ENCODE measurements around the gene HIVEP3. TPM values are rescaled to one million over a fixed set of nuclear protein-coding genes. Genes with fewer than 3 reads are reported as not detected.

The HIVEP3 gene
- total RNA-seq, 1 experiment from 2014 or later: 1.4 TPM

- Histone ChIP-seq H4K5ac (ENCODE audit: insufficient read length, low read depth, low read length) (no peak overlapping the region), H3K56ac (ENCODE audit: insufficient read length, low read depth, low read length) (no peak overlapping the region), H2AFZ (ENCODE audit: low read length) (no peak overlapping the region), H2BK12ac (ENCODE audit: insufficient read length, low read depth, low read length) (no peak overlapping the region), H2BK5ac (ENCODE audit: insufficient read length, low read length) (no peak overlapping the region), H3K27me3 (ENCODE audit: insufficient read depth, low read length) (no peaks in the 10 kb centered on the region), H3K9me3 (ENCODE audit: control insufficient read depth, low read depth, low read length) (no peaks in the 10 kb centered on the region), H3K4me2 (ENCODE audit: insufficient read depth, insufficient read length, low read length) (no peak overlapping the region), H3K18ac (ENCODE audit: insufficient read length, low read depth, low read length) (no peak overlapping the region), H3K79me1 (ENCODE audit: insufficient read depth, low read depth, low read length, poor library complexity, severe bottlenecking) (no peaks in the 10 kb centered on the region), H3K79me2 (ENCODE audit: insufficient read depth, low read length) (no peaks in the 10 kb centered on the region), H4K91ac (ENCODE audit: insufficient read length, low read depth, low read length) (no peak overlapping the region), H3K4ac (ENCODE audit: low read depth, low read length) (no peak overlapping the region), H4K8ac (replicated peaks; ENCODE audit: insufficient read length, low read depth, low read length) (no peak overlapping the region), H2BK15ac (ENCODE audit: low read depth, low read length) (no peak overlapping the region), H3T11ph (ENCODE audit: low read length) (no peak overlapping the region), H2BK120ac (ENCODE audit: low read depth, low read length, poor library complexity, severe bottlenecking) (no peak overlapping the region), H2BK20ac (ENCODE audit: low read depth, low read length, poor library complexity, severe bottlenecking) (no peak overlapping the region), H3K23me2 (ENCODE audit: insufficient read length, low read depth, low read length, poor library complexity, severe bottlenecking) (no peaks in the 10 kb centered on the region), H3K4me1 (ENCODE audit: insufficient read depth, low read length) (no peaks in the 10 kb centered on the region), H2AK5ac (ENCODE audit: insufficient read length, low read length) (no peak overlapping the region), H3K9ac (ENCODE audit: extremely low read depth, insufficient read length, low read length) (no peak overlapping the region), H3K23ac (ENCODE audit: insufficient read length, low read depth, low read length) (no peak overlapping the region), H3K14ac (ENCODE audit: insufficient read depth, low read length) (no peak overlapping the region; the same call in 1 of the 2 replicates), H3K27ac (ENCODE audit: insufficient read length, low read depth, low read length) (no peak overlapping the region), H4K20me1 (ENCODE audit: control insufficient read depth, insufficient read depth, insufficient read length) (no peaks in the 10 kb centered on the region)
- H3K4me3 Mint-ChIP-seq: no peak overlapping the region
- no peaks in the 10 kb centered on the region; a peak in 1 of 7 replicates for H3K36me3 Mint-ChIP-seq (ENCODE audit: insufficient read depth in 1 of 3, low read depth in 3 of 3)
- no peak overlapping the region for H3K27ac Mint-ChIP-seq
- no peak for DNase-seq
- no peaks in the 10 kb centered on the region; the same call in 1 of the 2 replicates for H3K27me3 Mint-ChIP-seq (ENCODE audit: low read depth)
- TF ChIP-seq CTCF (conservative IDR thresholded peaks at IDR 0.05): no peak
- H3K9me3 Mint-ChIP-seq: no peaks in the 10 kb centered on the region; a peak in 1 of 5 replicates
- H3K4me1 Mint-ChIP-seq: peaks cover 6% of the 10 kb centered on the region in 2 experiments
- WGBS (ENCODE audit: extremely low coverage, insufficient read length, low lambda C conversion rate): no CpG with 5 or more reads among the region's 5 CpGs
These were observed 105.5 kb downstream of the HIVEP3 start for GRCh38 chr1:41813226-41813625.

Data from H9 (cell line).